ENCODE results near the gene F7. TPM values are rescaled to one million over a fixed set of nuclear protein-coding genes. Genes with fewer than 3 reads are reported as not detected.

The F7 gene
- total RNA-seq, 1 donor from 2014 or later: not detected

DNA sequence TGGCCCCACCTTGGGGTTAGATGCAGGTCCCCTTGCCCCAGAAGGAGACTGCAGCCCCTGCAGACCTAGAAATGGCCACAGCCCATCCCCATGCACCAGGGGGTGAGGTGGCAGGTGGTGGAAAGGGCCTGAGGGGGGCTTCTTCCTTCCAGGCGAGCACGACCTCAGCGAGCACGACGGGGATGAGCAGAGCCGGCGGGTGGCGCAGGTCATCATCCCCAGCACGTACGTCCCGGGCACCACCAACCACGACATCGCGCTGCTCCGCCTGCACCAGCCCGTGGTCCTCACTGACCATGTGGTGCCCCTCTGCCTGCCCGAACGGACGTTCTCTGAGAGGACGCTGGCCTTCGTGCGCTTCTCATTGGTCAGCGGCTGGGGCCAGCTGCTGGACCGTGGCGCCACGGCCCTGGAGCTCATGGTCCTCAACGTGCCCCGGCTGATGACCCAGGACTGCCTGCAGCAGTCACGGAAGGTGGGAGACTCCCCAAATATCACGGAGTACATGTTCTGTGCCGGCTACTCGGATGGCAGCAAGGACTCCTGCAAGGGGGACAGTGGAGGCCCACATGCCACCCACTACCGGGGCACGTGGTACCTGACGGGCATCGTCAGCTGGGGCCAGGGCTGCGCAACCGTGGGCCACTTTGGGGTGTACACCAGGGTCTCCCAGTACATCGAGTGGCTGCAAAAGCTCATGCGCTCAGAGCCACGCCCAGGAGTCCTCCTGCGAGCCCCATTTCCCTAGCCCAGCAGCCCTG lies 12.8 kb downstream of the F7 start:
- Mint-ChIP-seq H3K4me3 (no peak overlapping the region), H3K4me1 (no peaks in the 10 kb centered on the region), H3K27ac (no peak overlapping the region), H3K9me3 (no peaks in the 10 kb centered on the region), H3K27me3 (peaks cover 2% of the 10 kb centered on the region), H3K36me3 (ENCODE audit: low read depth) (no peaks in the 10 kb centered on the region)
- intact Hi-C loops (cut with micrococcal nuclease): no loop called here
- DNase-seq: no peak

DNA sequence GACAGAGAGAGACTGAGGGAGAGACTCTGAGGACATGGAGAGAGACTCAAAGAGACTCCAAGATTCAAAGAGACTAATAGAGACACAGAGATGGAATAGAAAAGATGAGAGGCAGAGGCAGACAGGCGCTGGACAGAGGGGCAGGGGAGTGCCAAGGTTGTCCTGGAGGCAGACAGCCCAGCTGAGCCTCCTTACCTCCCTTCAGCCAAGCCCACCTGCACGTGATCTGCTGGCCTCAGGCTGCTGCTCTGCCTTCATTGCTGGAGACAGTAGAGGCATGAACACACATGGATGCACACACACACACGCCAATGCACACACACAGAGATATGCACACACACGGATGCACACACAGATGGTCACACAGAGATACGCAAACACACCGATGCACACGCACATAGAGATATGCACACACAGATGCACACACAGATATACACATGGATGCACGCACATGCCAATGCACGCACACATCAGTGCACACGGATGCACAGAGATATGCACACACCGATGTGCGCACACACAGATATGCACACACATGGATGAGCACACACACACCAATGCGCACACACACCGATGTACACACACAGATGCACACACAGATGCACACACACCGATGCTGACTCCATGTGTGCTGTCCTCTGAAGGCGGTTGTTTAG lies 13.7 kb downstream of the F7 start:
- intact Hi-C loops (cut with micrococcal nuclease): no loop called here
- H3K27me3 Mint-ChIP-seq: peaks cover under 1% of the 10 kb centered on the region
- H3K4me3 Mint-ChIP-seq: no peak overlapping the region
- no peaks in the 10 kb centered on the region for H3K4me1 Mint-ChIP-seq
- DNase-seq: no peak
- H3K36me3 Mint-ChIP-seq (ENCODE audit: low read depth): no peaks in the 10 kb centered on the region
- H3K9me3 Mint-ChIP-seq: no peaks in the 10 kb centered on the region
- no peak overlapping the region for H3K27ac Mint-ChIP-seq

GRCh38 chr13:113119822-113120189 lies 14.2 kb downstream of the F7 start:
- no peaks in the 10 kb centered on the region for H3K27me3 Mint-ChIP-seq
- no peak overlapping the region for H3K4me3 Mint-ChIP-seq
- no peak for DNase-seq

DNA sequence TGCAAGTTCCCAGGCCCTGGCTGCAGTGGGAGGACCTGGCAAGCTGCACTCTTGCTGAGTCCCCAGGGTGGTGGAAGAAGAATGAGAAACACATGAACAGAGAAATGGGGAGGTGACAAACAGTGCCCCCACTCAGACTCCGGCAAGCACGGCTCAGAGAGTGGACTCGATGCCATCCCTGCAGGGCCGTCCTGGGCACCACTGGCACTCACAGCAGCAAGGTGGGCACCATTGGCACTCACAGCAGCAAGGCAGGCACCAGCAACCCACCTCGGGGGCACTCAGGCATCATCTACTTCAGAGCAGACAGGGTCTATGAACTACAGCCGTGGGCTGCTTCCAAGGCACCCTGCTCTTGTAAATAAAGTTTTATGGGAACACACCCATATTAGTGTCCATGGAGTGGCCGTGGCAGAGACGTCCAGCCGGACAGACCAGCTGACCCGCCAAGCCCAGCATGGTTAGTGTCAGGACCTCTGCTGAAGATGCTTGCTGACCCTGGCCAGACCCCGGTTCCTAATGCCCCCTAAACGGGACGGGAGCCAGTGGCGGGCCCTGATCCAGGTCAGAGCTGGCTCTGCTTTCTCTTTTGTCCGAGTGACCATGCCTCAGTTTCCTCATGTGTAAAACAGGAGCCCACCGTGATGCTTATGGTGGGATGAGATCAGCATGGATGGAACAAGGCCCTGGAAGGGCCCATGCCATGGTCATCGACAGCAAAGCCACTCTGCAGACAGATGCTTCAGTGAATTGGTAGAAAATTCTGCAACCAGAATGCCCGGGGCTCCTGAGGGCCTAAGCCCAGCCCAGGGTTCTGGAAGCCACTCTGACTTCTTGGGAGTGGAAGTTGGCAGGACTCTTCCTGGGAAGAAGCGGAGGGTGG lies 14.9 kb downstream of the F7 start:
- no peaks in the 10 kb centered on the region for H3K9me3 Mint-ChIP-seq
- no peak overlapping the region for H3K4me3 Mint-ChIP-seq
- intact Hi-C loops (cut with micrococcal nuclease): no loop called here
- no peaks in the 10 kb centered on the region for H3K27me3 Mint-ChIP-seq
- H3K27ac Mint-ChIP-seq: no peak overlapping the region
- H3K36me3 Mint-ChIP-seq (ENCODE audit: low read depth): no peaks in the 10 kb centered on the region
- H3K4me1 Mint-ChIP-seq: no peaks in the 10 kb centered on the region
- no peak for DNase-seq

More at GRCh38 chr13:113119822-113120189, 14.2 kb downstream of the F7 start:
- no peaks in the 10 kb centered on the region for H3K4me1 Mint-ChIP-seq
- intact Hi-C loops (cut with micrococcal nuclease): no loop called here
- H3K36me3 Mint-ChIP-seq (ENCODE audit: low read depth): no peaks in the 10 kb centered on the region
- H3K27ac Mint-ChIP-seq: no peak overlapping the region
- no peaks in the 10 kb centered on the region for H3K9me3 Mint-ChIP-seq

GRCh38 chr13:113121183-113121927 lies 15.8 kb downstream of the F7 start:
- H3K36me3 Mint-ChIP-seq (ENCODE audit: low read depth): no peaks in the 10 kb centered on the region
- H3K27ac Mint-ChIP-seq: no peak overlapping the region
- H3K4me3 Mint-ChIP-seq: no peak overlapping the region
- intact Hi-C loops (cut with micrococcal nuclease): no loop called here
- DNase-seq: no peak
- H3K4me1 Mint-ChIP-seq: no peaks in the 10 kb centered on the region
- no peaks in the 10 kb centered on the region for H3K9me3 Mint-ChIP-seq
- H3K27me3 Mint-ChIP-seq: no peaks in the 10 kb centered on the region

DNA sequence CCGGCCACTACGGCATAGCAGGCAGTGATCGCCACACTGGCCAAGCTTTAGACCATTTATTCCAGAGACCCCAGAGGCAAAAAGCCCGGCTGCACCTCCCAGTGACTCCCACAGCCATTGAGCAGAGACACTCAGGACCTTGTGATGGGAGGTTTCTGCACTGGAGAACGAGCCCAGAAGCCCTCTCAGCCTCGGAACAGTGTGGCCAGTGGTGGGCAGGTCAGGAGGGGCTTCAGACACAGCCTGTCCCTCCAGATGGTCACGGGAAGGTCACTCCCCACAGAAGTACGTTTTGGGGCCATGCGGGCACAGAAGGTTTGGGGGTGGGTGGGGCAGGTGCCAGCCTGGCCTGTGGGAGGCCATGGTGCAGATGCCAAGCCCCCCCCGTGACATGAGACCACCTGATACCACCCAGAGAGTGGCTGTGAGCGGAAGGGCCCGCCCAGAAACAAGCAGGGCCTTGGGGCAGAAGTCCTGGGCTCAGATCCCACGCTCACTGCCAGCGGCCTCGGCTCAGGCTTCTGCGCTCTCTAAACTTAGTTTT lies 16.4 kb downstream of the F7 start:
- Mint-ChIP-seq H3K4me1 (no peaks in the 10 kb centered on the region), H3K9me3 (no peaks in the 10 kb centered on the region), H3K27ac (no peak overlapping the region), H3K4me3 (no peak overlapping the region), H3K27me3 (peaks cover 2% of the 10 kb centered on the region), H3K36me3 (ENCODE audit: low read depth) (no peaks in the 10 kb centered on the region)
- intact Hi-C loops (cut with micrococcal nuclease): no loop called here
- DNase-seq: no peak

DNA sequence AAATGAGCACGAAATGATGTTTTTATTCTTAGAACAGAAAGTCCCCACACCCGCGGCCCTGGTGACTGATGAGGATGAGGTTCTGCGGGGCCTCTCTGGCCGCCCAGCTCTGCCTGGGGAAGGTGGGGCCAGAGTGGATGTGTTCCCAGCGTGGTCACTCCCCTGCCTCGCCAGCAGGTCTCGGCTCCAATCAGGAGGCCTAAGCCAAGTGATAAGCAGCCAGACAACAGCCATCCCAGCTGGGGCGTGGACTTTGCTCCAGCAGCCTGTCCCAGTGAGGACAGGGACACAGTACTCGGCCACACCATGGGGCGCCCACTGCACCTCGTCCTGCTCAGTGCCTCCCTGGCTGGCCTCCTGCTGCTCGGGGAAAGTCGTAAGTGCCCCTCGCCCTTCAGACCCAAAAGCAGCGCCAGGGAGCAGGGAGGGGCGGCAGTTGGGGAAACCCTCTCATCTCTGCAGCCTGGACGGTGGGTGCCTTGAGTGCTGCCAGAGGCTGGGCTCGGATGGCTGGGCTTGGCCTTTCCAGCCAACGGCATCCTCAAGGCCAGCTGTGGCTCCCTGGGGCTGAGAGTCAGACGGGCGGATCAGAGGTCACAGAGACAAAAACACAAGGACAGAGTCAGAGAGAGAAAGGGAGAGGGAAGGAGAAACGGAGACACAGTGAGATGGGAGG lies 17.1 kb downstream of the F7 start, which contains the start of gene F10:
F10 (plus strand) TSS at position 250 of the 676 bp plus-strand sequence; CDS start at position 307, 57 bp downstream.
- no peak for DNase-seq

GRCh38 chr13:113123226-113124201 lies 17.9 kb downstream of the F7 start:
- DNase-seq: no peak
- H3K9me3 Mint-ChIP-seq: no peaks in the 10 kb centered on the region
- intact Hi-C loops (cut with micrococcal nuclease): no loop called here
- no peaks in the 10 kb centered on the region for H3K36me3 Mint-ChIP-seq (ENCODE audit: low read depth)
- H3K27ac Mint-ChIP-seq: no peak overlapping the region
- no peak overlapping the region for H3K4me3 Mint-ChIP-seq
- no peaks in the 10 kb centered on the region for H3K4me1 Mint-ChIP-seq
- peaks cover 8% of the 10 kb centered on the region for H3K27me3 Mint-ChIP-seq

More for the DNA sequence above, 17.1 kb downstream of the F7 start, which contains the start of gene F10:
- Mint-ChIP-seq H3K27ac (no peak within 1 kb of the TSS), H3K9me3 (no peaks in the 10 kb centered on the region), H3K4me3 (no peak within 1 kb of the TSS), H3K4me1 (no peaks in the 10 kb centered on the region), H3K27me3 (peaks cover 7% of the 10 kb centered on the region), H3K36me3 (ENCODE audit: low read depth) (no peaks in the 10 kb centered on the region)
- intact Hi-C loops (cut with micrococcal nuclease): no loop called here

DNA sequence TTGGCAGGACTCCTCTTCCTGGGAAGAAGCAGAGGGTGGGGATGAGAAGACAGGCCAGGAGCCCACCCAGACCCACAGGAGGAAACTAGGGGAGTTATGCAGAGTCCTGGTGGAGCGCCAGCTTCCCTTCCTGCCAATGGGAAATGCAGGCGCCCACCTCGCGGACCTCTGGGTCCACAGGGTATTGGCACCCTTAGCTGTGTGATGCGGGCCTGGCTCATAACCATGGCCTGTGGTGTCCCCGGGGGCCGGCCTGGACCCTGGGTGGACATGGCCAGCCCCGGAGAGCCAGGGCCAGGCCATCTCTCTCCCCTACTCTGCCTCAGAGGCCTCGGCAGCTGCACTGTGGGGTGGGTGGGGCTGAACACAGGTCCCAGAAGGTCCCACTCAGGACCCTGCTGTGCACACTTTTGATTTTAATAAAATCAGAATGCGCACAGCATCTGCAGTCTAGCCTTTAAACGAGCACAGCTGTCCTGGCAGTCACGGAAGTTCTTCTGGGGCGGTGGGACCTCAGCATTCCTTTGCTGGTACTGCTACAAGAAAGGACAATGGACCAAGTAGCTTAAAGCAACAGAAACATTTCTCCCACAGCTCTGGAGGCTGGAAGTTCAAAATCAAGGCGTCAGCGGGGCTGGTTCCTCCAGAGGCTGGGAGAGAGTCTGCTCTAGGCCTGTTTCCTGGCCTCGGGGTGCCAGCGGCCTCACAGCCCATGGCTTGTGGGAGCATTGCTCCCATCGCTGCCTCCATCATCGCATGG lies 18.8 kb downstream of the F7 start:
- intact Hi-C loops (cut with micrococcal nuclease): no loop called here
- Mint-ChIP-seq H3K36me3 (ENCODE audit: low read depth) (no peaks in the 10 kb centered on the region), H3K9me3 (no peaks in the 10 kb centered on the region), H3K27ac (no peak overlapping the region), H3K27me3 (peaks cover 14% of the 10 kb centered on the region), H3K4me1 (no peaks in the 10 kb centered on the region), H3K4me3 (no peak overlapping the region)
- DNase-seq: no peak

DNA sequence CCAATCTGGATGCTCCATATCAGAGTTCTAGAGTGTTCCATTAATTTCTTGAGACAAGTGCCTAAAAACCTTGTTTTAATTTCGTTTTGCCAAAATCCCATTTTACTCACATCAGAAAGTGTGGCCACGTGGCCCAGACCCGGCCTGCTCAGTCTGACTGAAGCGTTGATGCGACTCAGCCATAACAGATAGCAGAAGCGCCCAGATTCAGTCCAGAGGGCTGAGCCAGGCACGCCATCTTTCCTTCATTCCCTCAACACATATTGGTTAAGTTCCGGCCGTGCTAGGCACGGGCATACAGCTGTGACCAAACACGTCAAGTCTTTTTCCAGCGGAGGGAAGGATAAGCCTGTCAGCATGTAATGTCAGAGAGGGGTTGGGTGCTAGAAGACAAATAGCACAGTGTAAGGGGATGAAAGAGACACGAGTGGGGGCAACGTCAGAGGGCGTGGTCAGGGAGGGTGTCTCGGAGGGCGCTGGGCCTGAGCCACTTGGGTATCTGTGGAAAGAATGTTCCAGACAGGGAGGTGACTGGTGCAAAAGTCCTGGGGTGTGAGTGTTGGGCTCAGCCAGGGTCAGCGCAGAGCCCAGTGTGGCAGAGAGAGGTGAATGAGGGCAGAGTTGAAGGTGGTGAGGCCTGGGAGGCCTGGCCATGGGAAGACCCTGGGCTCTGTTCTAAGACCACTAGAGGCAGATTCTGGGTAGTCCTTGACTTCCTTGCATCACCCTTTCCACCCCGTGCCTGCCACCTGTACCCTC lies 20.1 kb downstream of the F7 start:
- peaks cover 18% of the 10 kb centered on the region for H3K27me3 Mint-ChIP-seq
- H3K27ac Mint-ChIP-seq: no peak overlapping the region
- H3K4me3 Mint-ChIP-seq: no peak overlapping the region
- DNase-seq: no peak
- H3K36me3 Mint-ChIP-seq (ENCODE audit: low read depth): no peaks in the 10 kb centered on the region
- intact Hi-C loops (cut with micrococcal nuclease): no loop called here
- H3K9me3 Mint-ChIP-seq: no peaks in the 10 kb centered on the region
- H3K4me1 Mint-ChIP-seq: no peaks in the 10 kb centered on the region

Measured in activated CD4-positive, alpha-beta T cell treated with anti-CD3 and anti-CD28 coated beads, Interleukin-2, amount 10 ng/mL, durations not matched to agents 24 days and 14 days (primary cell).